Measurements from ENCODE around the gene MFSD6. TPM values are rescaled to one million over a fixed set of nuclear protein-coding genes. Genes with fewer than 3 reads are reported as not detected.

The MFSD6 gene
- total and polyA plus RNA-seq, 2 of the 8 experiments (the other 6 are each of a cell fraction or from before 2014, with no cell fraction given): 1.8 to 5.1 TPM

- no peak overlapping the region for H2BK5ac ChIP-seq (ENCODE audit: low read depth, low read length)
- CTCF ChIA-PET (ENCODE audit: partially characterized antibody): interaction anchor here (1.0 kb wide), 1 partner anchor 19 kb away, joined by 3 read pairs; no protein-coding TSS in a partner anchor
- POLR2A ChIA-PET (ENCODE audit: partially characterized antibody): no interaction called here
Observed at GRCh38 chr2:190489475-190489874, 81.3 kb downstream of the MFSD6 start.

More at GRCh38 chr2:190489475-190489874, 81.3 kb downstream of the MFSD6 start:
- H3K23me2 ChIP-seq (ENCODE audit: low read depth, low read length): no peaks in the 10 kb centered on the region
- no peaks in the 10 kb centered on the region for H3K27me3 ChIP-seq (replicated peaks in 1 of 4; ENCODE audit: control insufficient read depth in 3 of 4, extremely low read depth in 1 of 4, insufficient read depth in 3 of 4, low read length in 3 of 4)
- H2BK20ac ChIP-seq (ENCODE audit: low read length): no peak overlapping the region
- no peak overlapping the region for H3K9ac ChIP-seq (replicated peaks in 1 of 4; ENCODE audit: extremely low read depth in 1 of 4, low read depth in 3 of 4, low read length in 3 of 4)
- no peaks in the 10 kb centered on the region for H3K79me2 ChIP-seq (ENCODE audit: control insufficient read depth in 1 of 2, insufficient read depth in 2 of 2, low read length in 2 of 2)
- no peak overlapping the region for H4K8ac ChIP-seq (ENCODE audit: extremely low read depth, insufficient read depth, low read length)
- 82% methylated on average over 4 of the region's 4 CpGs; no CpG with 5 or more reads in 1 of the 2 experiments for WGBS, 2 experiments (ENCODE audit: extremely low coverage in 1 of 2, insufficient coverage in 1 of 2, insufficient read length in 1 of 2, insufficient replicate concordance in 2 of 2, low coverage in 1 of 2, low lambda C conversion rate in 2 of 2, missing lambda C conversion rate in 1 of 2)
- no peaks in the 10 kb centered on the region for H3K79me1 ChIP-seq (ENCODE audit: low read depth, low read length)
- no peak overlapping the region for H3K4ac ChIP-seq (replicated peaks; ENCODE audit: insufficient read length, low read depth, low read length)
- no peak overlapping the region for H3K4me2 ChIP-seq (ENCODE audit: insufficient read depth in 1 of 2, low read depth in 2 of 2, low read length in 2 of 2)
- H3K36me3 ChIP-seq (ENCODE audit: control insufficient read depth in 2 of 4, insufficient read depth in 4 of 4, low read length in 3 of 4): no peaks in the 10 kb centered on the region
- H2AFZ ChIP-seq (ENCODE audit: low read length): no peak overlapping the region
- H4K20me1 ChIP-seq (replicated peaks in 1 of 2; ENCODE audit: control insufficient read depth in 1 of 2, insufficient read depth in 2 of 2, low read length in 2 of 2): no peaks in the 10 kb centered on the region
- H2BK12ac ChIP-seq (ENCODE audit: low read depth, low read length): no peak overlapping the region
- no peak overlapping the region for H3K27ac ChIP-seq (ENCODE audit: low read depth, low read length)
- H4K91ac ChIP-seq (replicated peaks; ENCODE audit: insufficient read length, low read length): no peak overlapping the region
- no peak for TF ChIP-seq MAFK (IDR thresholded peaks at IDR 0.05; ENCODE audit: low read depth, low read length)
- H3K23ac ChIP-seq (ENCODE audit: insufficient read length): no peak overlapping the region
- no peak overlapping the region for H3K4me3 ChIP-seq (ENCODE audit: extremely low read depth in 1 of 4, insufficient read depth in 2 of 4, low read depth in 3 of 4, low read length in 4 of 4)
- DNase-seq (ENCODE audit: low read depth in 1 of 2, low spot score in 2 of 2) (no peak), FAIRE-seq (no peak)
- H3K14ac ChIP-seq (ENCODE audit: insufficient read length): no peak overlapping the region
- no peak overlapping the region for H3K18ac ChIP-seq (ENCODE audit: extremely low read depth, low read length)
- H3K56ac ChIP-seq (replicated peaks; ENCODE audit: insufficient read length, low read depth, low read length): no peak overlapping the region
- no peak overlapping the region for H2BK15ac ChIP-seq (ENCODE audit: low read length)
- no peaks in the 10 kb centered on the region for H3K9me3 ChIP-seq (ENCODE audit: insufficient read depth in 2 of 2, low read depth in 1 of 2, low read length in 1 of 2)
- no peak overlapping the region for H4K5ac ChIP-seq (ENCODE audit: insufficient read length, low read depth, low read length)
- H2AK5ac ChIP-seq (ENCODE audit: low read depth, low read length): no peak overlapping the region
- peaks cover 0 to 6% (median 2%) of the 10 kb centered on the region in 4 experiments; a peak in 2 of 7 replicates for H3K4me1 ChIP-seq (replicated peaks in 1 of 4; ENCODE audit: control insufficient read depth in 3 of 4, insufficient read depth in 4 of 4, low read length in 3 of 4)
- H2BK120ac ChIP-seq (replicated peaks; ENCODE audit: low read depth, low read length): no peak overlapping the region
